BE2C (cell line): ENCODE results near the gene SHC3.

ENCODE experiments used
- DNase-seq: peaks from one replicate; pipeline ENCODE4 v3.0.0-alpha.2; 2020
- H3K27me3 ChIP-seq: fragments of 250-450 bp; sonication (Bioruptor Pico); 2 replicates; pipeline ENCODE4 v1.5.1; 2020; ENCODE audit warnings: mild to moderate bottlenecking
- H3K36me3 ChIP-seq: fragments of 250-450 bp; sonication (Bioruptor Pico); 2 replicates; pipeline ENCODE4 v1.5.1; 2020; ENCODE audit warnings: mild to moderate bottlenecking
- H3K4me1 ChIP-seq: fragments of 250-450 bp; sonication (Bioruptor Pico); 2 replicates; pipeline ENCODE4 v1.5.1; 2020
- H3K4me3 ChIP-seq: 2 replicates; pipeline ENCODE4 v1.5.1; 2011; ENCODE audit warnings: low read depth, low read length
- H3K9me3 ChIP-seq: fragments of 250-450 bp; sonication (Bioruptor Pico); 2 replicates; pipeline ENCODE4 v1.5.1; 2020
- CTCF ChIP-seq: IDR thresholded peaks from 2 replicates; pipeline ENCODE4 v1.5.1; 2012; ENCODE audit warnings: mild to moderate bottlenecking, low read depth, low read length

SHC3 gene

GRCh38 chr9:88974641-88975040 lies 204.0 kb downstream of the SHC3 start:
- no peak for DNase-seq
- no peaks in the 10 kb centered on the region for H3K36me3 ChIP-seq
- no peak overlapping the region for H3K4me3 ChIP-seq
- no peaks in the 10 kb centered on the region for H3K4me1 ChIP-seq
- no peaks in the 10 kb centered on the region for H3K27me3 ChIP-seq
- TF ChIP-seq CTCF, result no peak
- 0 out of 2 replicates have a peak, but pooled peaks cover 3% of the 10 kb centered on the region for H3K9me3 ChIP-seq

- no peaks in the 10 kb centered on the region for H3K4me1 ChIP-seq
- H3K27me3 ChIP-seq, result no peaks in the 10 kb centered on the region
- no peak for TF ChIP-seq CTCF
- no peak overlapping the region for H3K4me3 ChIP-seq
- H3K9me3 ChIP-seq, result 0 out of 2 replicates have a peak, but pooled peaks cover 3% of the 10 kb centered on the region
- no peaks in the 10 kb centered on the region for H3K36me3 ChIP-seq
- peak; percentile 55 for DNase-seq
Measured at GRCh38 chr9:88973281-88974045, 205.2 kb downstream of the SHC3 start.

GRCh38 chr9:88972401-88972800 lies 206.2 kb downstream of the SHC3 start:
- H3K4me3 ChIP-seq, result no peak overlapping the region
- H3K4me1 ChIP-seq, result no peaks in the 10 kb centered on the region
- no peak for TF ChIP-seq CTCF
- H3K36me3 ChIP-seq, result no peaks in the 10 kb centered on the region
- no peaks in the 10 kb centered on the region for H3K27me3 ChIP-seq
- no peak for DNase-seq
- 0 out of 2 replicates have a peak, but pooled peaks cover 3% of the 10 kb centered on the region for H3K9me3 ChIP-seq

GRCh38 chr9:88971131-88971960 lies 207.3 kb downstream of the SHC3 start:
- no peaks in the 10 kb centered on the region for H3K36me3 ChIP-seq
- 0 out of 2 replicates have a peak, but pooled peaks cover 3% of the 10 kb centered on the region for H3K9me3 ChIP-seq
- no peak overlapping the region for H3K4me3 ChIP-seq
- H3K27me3 ChIP-seq, result no peaks in the 10 kb centered on the region
- no peaks in the 10 kb centered on the region for H3K4me1 ChIP-seq
- no peak for DNase-seq
- TF ChIP-seq CTCF, result no peak

GRCh38 chr9:88969646-88970373 lies 208.8 kb downstream of the SHC3 start:
- TF ChIP-seq CTCF, result no peak
- Histone ChIP-seq H3K9me3 (0 out of 2 replicates have a peak, but pooled peaks cover 3% of the 10 kb centered on the region), H3K27me3 (no peaks in the 10 kb centered on the region), H3K4me1 (no peaks in the 10 kb centered on the region), H3K4me3 (no peak overlapping the region), H3K36me3 (no peaks in the 10 kb centered on the region)
- DNase-seq, result no peak
